Globus pallidus (tissue), 1 donor: ENCODE measurements around the gene OCLN.
"Not testable (repeated sequence)": the region's sequence is repeated elsewhere in the genome, so short reads cannot be mapped to it uniquely, and the experiment has no call there.

Experiments used
- DNase-seq: peaks from one replicate; pipeline ENCODE4 v3.0.0-alpha.2; 2015; ENCODE audit warnings: low spot score

The OCLN gene

GRCh38 chr5:69528035-69528434, 35.4 kb downstream of the OCLN start:
- DNase-seq, result no peak

- no peak for DNase-seq
Observed at GRCh38 chr5:69528609-69529008, 36.0 kb downstream of the OCLN start.

- DNase-seq, result no peak
Observed at GRCh38 chr5:69530561-69531405, 38.2 kb downstream of the OCLN start.

GRCh38 chr5:69531406-69531801, 38.8 kb downstream of the OCLN start:
- no peak for DNase-seq

GRCh38 chr5:69537911-69538310, 45.3 kb downstream of the OCLN start:
- not testable (repeated sequence) for DNase-seq

GRCh38 chr5:69538735-69539134, 46.1 kb downstream of the OCLN start:
- DNase-seq, result not testable (repeated sequence)

- not testable (repeated sequence) for DNase-seq
Observed at GRCh38 chr5:69541347-69541746, 48.8 kb downstream of the OCLN start.

- DNase-seq, result not testable (repeated sequence)
Observed at GRCh38 chr5:69542838-69543618, 50.4 kb downstream of the OCLN start.

GRCh38 chr5:69544602-69545001, 52.0 kb downstream of the OCLN start:
- not testable (repeated sequence) for DNase-seq

GRCh38 chr5:69559908-69560330, 67.3 kb downstream of the OCLN start, which contains the start of gene GTF2H2C:
GTF2H2C (plus strand) TSS chr5:69560191; CDS start chr5:69565133, 4,942 bp downstream.
- DNase-seq, result peak; percentile 61

- not testable (repeated sequence) for DNase-seq
Observed at GRCh38 chr5:69560587-69561431, 68.2 kb downstream of the OCLN start.

- not testable (repeated sequence) for DNase-seq
Observed at GRCh38 chr5:69566172-69566571, 73.6 kb downstream of the OCLN start.

- DNase-seq, result not testable (repeated sequence)
Observed at GRCh38 chr5:69568072-69568471, 75.5 kb downstream of the OCLN start.

- DNase-seq, result not testable (repeated sequence)
Observed at GRCh38 chr5:69583356-69583755, 90.8 kb downstream of the OCLN start.

- DNase-seq, result not testable (repeated sequence)
Observed at GRCh38 chr5:69596114-69596840, 103.7 kb downstream of the OCLN start.

- not testable (repeated sequence) for DNase-seq
Observed at GRCh38 chr5:69601947-69602346, 109.4 kb downstream of the OCLN start.

- DNase-seq, result not testable (repeated sequence)
Observed at GRCh38 chr5:69606839-69607238, 114.2 kb downstream of the OCLN start.
